PC-3 (cell line): ENCODE data around the gene DAO. TPM values are rescaled to one million over a fixed set of nuclear protein-coding genes. Genes with fewer than 3 reads are reported as not detected.

Experiments used
- ATAC-seq: fragments of 200-7000 bp; cut with Tn5 transposase; 2 replicates; pipeline ENCODE4 v1.9.1; 2020; ENCODE audit warnings: mild to moderate bottlenecking, moderate library complexity
- BruUV-seq: library from RNA; stranded (reverse); fragments of 400-500 nt; replicated peaks from 2 replicates; lab custom pipeline; 2021; lab: Mats Ljungman, UMichigan
- CTCF ChIA-PET: fragments of 300-600 bp; sonication (Branson Sonifier 250); formaldehyde crosslinking; loops from one replicate; lab custom pipeline; 2022; ENCODE audit warnings: antibody characterized with exemption; lab: Charles Lee
- POLR2A ChIA-PET: fragments of 300-600 bp; sonication (Branson Sonifier 250); formaldehyde crosslinking; loops from one replicate; lab custom pipeline; 2022; ENCODE audit warnings: antibody characterized with exemption; ENCODE audit not compliant: unreplicated experiment; lab: Charles Lee
- DNase-seq: peaks from one replicate; pipeline ENCODE4 v3.0.0-alpha.2; 2015
- H2AFZ ChIP-seq: fragments of 300-600 bp; sonication (generic); 2 replicates; pipeline ENCODE4 v1.6.0; 2016; ENCODE audit warnings: antibody characterized with exemption, low read length
- H3F3A ChIP-seq: fragments of 300-600 bp; sonication (generic); one replicate; pipeline ENCODE4 v1.6.0; 2017; ENCODE audit warnings: antibody characterized with exemption, low read length, control low read depth, mild to moderate bottlenecking; ENCODE audit not compliant: unreplicated experiment
- H3K27ac ChIP-seq: fragments of 300-600 bp; sonication (generic); 2 replicates; pipeline ENCODE4 v1.5.1; 2016; ENCODE audit warnings: mild to moderate bottlenecking, low read length
- H3K27me3 ChIP-seq: fragments of 300-600 bp; sonication (generic); 2 replicates; pipeline ENCODE4 v1.6.1; 2016; ENCODE audit warnings: low read length, mixed read lengths
- H3K36me3 ChIP-seq: fragments of 300-600 bp; sonication (generic); 2 replicates; pipeline ENCODE4 v1.6.1; 2016; ENCODE audit warnings: low read depth, mixed run types, low read length, mixed read lengths
- H3K4me1 ChIP-seq: fragments of 300-600 bp; sonication (generic); 2 replicates; pipeline ENCODE4 v1.5.1; 2016; ENCODE audit warnings: low read length; ENCODE audit not compliant: insufficient read depth
- H3K4me2 ChIP-seq: fragments of 300-600 bp; sonication (generic); 2 replicates; pipeline ENCODE4 v1.6.0; 2016; ENCODE audit warnings: low read length
- H3K4me3 ChIP-seq: fragments of 300-600 bp; sonication (generic); 2 replicates; pipeline ENCODE4 v1.5.1; 2016; ENCODE audit warnings: mild to moderate bottlenecking, low read length, mixed read lengths
- H3K79me2 ChIP-seq: fragments of 300-600 bp; sonication (generic); 2 replicates; pipeline ENCODE4 v1.6.1; 2017; ENCODE audit warnings: low read length, mixed read lengths
- H3K9ac ChIP-seq: fragments of 300-600 bp; sonication (generic); 2 replicates; pipeline ENCODE4 v1.6.0; 2016; ENCODE audit warnings: mild to moderate bottlenecking, low read length
- H3K9me2 ChIP-seq: fragments of 300-600 bp; sonication (generic); replicated peaks from 2 replicates; pipeline ENCODE4 v1.6.1; 2016; ENCODE audit warnings: mixed run types, low read length, mixed read lengths
- H3K9me3 ChIP-seq: fragments of 300-600 bp; sonication (generic); 2 replicates; pipeline ENCODE4 v1.6.1; 2016; ENCODE audit warnings: low read length, mixed read lengths
- H4K20me1 ChIP-seq: fragments of 300-600 bp; sonication (generic); 2 replicates; pipeline ENCODE4 v1.6.1; 2016; ENCODE audit warnings: low read length, mixed read lengths
- EZH2 ChIP-seq: fragments of 300-600 bp; sonication (generic); IDR thresholded peaks from one replicate; pipeline ENCODE4 v1.6.1; 2017; ENCODE audit warnings: antibody characterized with exemption, mild to moderate bottlenecking, low read length; ENCODE audit not compliant: unreplicated experiment
- EZH2phosphoT487 ChIP-seq: fragments of 300-600 bp; sonication (generic); IDR thresholded peaks from 2 replicates; pipeline ENCODE4 v1.6.1; 2018; ENCODE audit warnings: mild to moderate bottlenecking, antibody characterized with exemption, low read length, borderline replicate concordance
- intact Hi-C: fragments of 100-400 bp; cut with micrococcal nuclease; formaldehyde crosslinking; loops from 2 replicates; pipeline ENCODE4 v1.9.0; 2023
- total RNA-seq: library from RNA; depleted of rRNA; stranded (reverse); fragments of >200 nt; gene quantifications from 2 replicates; pipeline ENCODE4 v1.2.3, GENCODE V29; 2014
- TF ChIP-seq, protein P1 (sequence below): fragments of 300-600 bp; sonication (generic); conservative IDR thresholded peaks from 2 replicates; pipeline ENCODE4 v1.5.1; 2017; ENCODE audit warnings: antibody characterized with exemption, low read depth, mild to moderate bottlenecking, low read length

Gene DAO
- total RNA-seq, 1 experiment from 2014 or later: not detected

DNA sequence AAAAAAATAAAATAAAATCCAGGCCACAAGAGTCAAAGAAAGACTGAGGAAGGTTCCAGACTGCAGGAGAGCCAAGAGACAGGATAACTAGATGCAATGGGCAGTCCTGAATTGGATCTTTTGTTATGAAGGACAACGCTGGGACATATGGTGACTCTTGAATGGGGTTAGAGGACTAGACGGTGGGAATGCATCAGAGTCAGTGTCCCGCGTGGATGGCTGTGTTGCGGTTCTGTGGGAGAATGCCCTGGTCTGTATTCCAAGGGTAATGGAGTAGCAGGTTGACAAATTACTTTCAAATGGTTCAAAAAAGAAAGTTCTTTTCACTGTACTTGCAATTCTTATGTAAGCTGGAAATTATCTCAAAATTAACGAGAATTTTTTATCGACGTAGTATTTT is 42.7 kb upstream of the DAO start:
- no peaks in the 10 kb centered on the region for H4K20me1 ChIP-seq
- DNase-seq (no peak), ATAC-seq (no peak)
- peaks cover 29% of the 10 kb centered on the region for H3K36me3 ChIP-seq
- H3K27me3 ChIP-seq: no peaks in the 10 kb centered on the region
- 0 out of 2 replicates have a peak overlapping the region, but pooled peaks have one; percentile 60 for H3K4me2 ChIP-seq
- no peak overlapping the region for H3K9ac ChIP-seq
- peaks cover 4% of the 10 kb centered on the region for H3F3A ChIP-seq
- ChIA-PET CTCF (no interaction called here), POLR2A (no interaction called here)
- no peaks in the 10 kb centered on the region for H3K9me2 ChIP-seq
- H3K4me3 ChIP-seq: no peak overlapping the region
- H3K79me2 ChIP-seq: peaks cover 49% of the 10 kb centered on the region
- no TSS peak for BruUV-seq
- H3K4me1 ChIP-seq: peaks cover 47% of the 10 kb centered on the region
- TF ChIP-seq, protein P1, sequence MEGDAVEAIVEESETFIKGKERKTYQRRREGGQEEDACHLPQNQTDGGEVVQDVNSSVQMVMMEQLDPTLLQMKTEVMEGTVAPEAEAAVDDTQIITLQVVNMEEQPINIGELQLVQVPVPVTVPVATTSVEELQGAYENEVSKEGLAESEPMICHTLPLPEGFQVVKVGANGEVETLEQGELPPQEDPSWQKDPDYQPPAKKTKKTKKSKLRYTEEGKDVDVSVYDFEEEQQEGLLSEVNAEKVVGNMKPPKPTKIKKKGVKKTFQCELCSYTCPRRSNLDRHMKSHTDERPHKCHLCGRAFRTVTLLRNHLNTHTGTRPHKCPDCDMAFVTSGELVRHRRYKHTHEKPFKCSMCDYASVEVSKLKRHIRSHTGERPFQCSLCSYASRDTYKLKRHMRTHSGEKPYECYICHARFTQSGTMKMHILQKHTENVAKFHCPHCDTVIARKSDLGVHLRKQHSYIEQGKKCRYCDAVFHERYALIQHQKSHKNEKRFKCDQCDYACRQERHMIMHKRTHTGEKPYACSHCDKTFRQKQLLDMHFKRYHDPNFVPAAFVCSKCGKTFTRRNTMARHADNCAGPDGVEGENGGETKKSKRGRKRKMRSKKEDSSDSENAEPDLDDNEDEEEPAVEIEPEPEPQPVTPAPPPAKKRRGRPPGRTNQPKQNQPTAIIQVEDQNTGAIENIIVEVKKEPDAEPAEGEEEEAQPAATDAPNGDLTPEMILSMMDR: no peak
- TF ChIP-seq EZH2 (no peak), EZH2phosphoT487 (no peak)
- H2AFZ ChIP-seq: no peak overlapping the region
- peak overlapping the region; percentile 92 for H3K27ac ChIP-seq
- H3K9me3 ChIP-seq: no peaks in the 10 kb centered on the region
- intact Hi-C loops: loop anchor here (5.0 kb wide), 1 partner anchor 255 kb away; the partner anchor contains the start of gene ALKBH2

DNA sequence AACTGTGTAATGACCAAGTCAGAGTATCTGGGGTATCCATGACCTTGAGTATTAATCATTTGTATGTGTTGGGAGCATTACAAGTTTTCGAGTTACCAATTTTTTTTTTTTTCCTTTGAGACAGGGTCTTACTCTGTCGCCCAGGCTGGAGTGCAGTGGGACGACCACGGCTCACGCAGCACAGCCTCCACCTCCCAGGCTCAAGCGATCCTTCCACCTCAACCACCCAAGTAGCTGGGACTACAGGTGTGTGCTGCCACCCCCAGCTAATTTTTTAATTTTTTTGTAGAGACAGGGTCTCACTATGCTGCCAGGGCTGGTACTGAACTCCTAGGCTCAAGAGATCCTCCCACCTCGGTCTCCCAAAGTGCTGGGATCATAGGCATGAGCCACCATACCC is 42.2 kb upstream of the DAO start:
- TF ChIP-seq, protein P1: no peak
- TF ChIP-seq EZH2phosphoT487: no peak
- no peak for TF ChIP-seq EZH2
- Histone ChIP-seq H3K9me2 (no peaks in the 10 kb centered on the region), H3K4me2 (peak overlapping the region; percentile 60), H3K36me3 (peaks cover 29% of the 10 kb centered on the region), H3K9ac (peak overlapping the region; percentile 62), H3K27ac (peak overlapping the region; percentile 92), H4K20me1 (no peaks in the 10 kb centered on the region), H3K4me1 (peaks cover 44% of the 10 kb centered on the region), H3K4me3 (no peak overlapping the region), H3K79me2 (peaks cover 49% of the 10 kb centered on the region), H3K27me3 (no peaks in the 10 kb centered on the region), H3F3A (peaks cover 4% of the 10 kb centered on the region), H3K9me3 (no peaks in the 10 kb centered on the region), H2AFZ (no peak overlapping the region)
- no peak for ATAC-seq
- intact Hi-C loops: loop anchor here (2.0 to 5.0 kb wide), 2 partner anchors 17 to 255 kb away; partner anchors contain the start of gene ALKBH2
- POLR2A ChIA-PET: no interaction called here
- DNase-seq: no peak
- CTCF ChIA-PET: no interaction called here
- no TSS peak for BruUV-seq
